PC-3 (cell line): ENCODE measurements around the gene DMD. TPM values are rescaled to one million over a fixed set of nuclear protein-coding genes. Genes with fewer than 3 reads are reported as not detected.

Source experiments
- ATAC-seq: fragments of 200-7000 bp; cut with Tn5 transposase; 2 replicates; pipeline ENCODE4 v1.9.1; 2020; ENCODE audit warnings: mild to moderate bottlenecking, moderate library complexity
- BruUV-seq: library from RNA; stranded (reverse); fragments of 400-500 nt; replicated peaks from 2 replicates; lab custom pipeline; 2021; lab: Mats Ljungman, UMichigan
- CTCF ChIA-PET: fragments of 300-600 bp; sonication (Branson Sonifier 250); formaldehyde crosslinking; loops from one replicate; lab custom pipeline; 2022; ENCODE audit warnings: antibody characterized with exemption; lab: Charles Lee
- POLR2A ChIA-PET: fragments of 300-600 bp; sonication (Branson Sonifier 250); formaldehyde crosslinking; loops from one replicate; lab custom pipeline; 2022; ENCODE audit warnings: antibody characterized with exemption; ENCODE audit not compliant: unreplicated experiment; lab: Charles Lee
- DNase-seq: peaks from one replicate; pipeline ENCODE4 v3.0.0-alpha.2; 2015
- H2AFZ ChIP-seq: fragments of 300-600 bp; sonication (generic); 2 replicates; pipeline ENCODE4 v1.6.0; 2016; ENCODE audit warnings: antibody characterized with exemption, low read length
- H3F3A ChIP-seq: fragments of 300-600 bp; sonication (generic); one replicate; pipeline ENCODE4 v1.6.0; 2017; ENCODE audit warnings: antibody characterized with exemption, low read length, control low read depth, mild to moderate bottlenecking; ENCODE audit not compliant: unreplicated experiment
- H3K27ac ChIP-seq: fragments of 300-600 bp; sonication (generic); 2 replicates; pipeline ENCODE4 v1.5.1; 2016; ENCODE audit warnings: mild to moderate bottlenecking, low read length
- H3K27me3 ChIP-seq: fragments of 300-600 bp; sonication (generic); 2 replicates; pipeline ENCODE4 v1.6.1; 2016; ENCODE audit warnings: low read length, mixed read lengths
- H3K36me3 ChIP-seq: fragments of 300-600 bp; sonication (generic); 2 replicates; pipeline ENCODE4 v1.6.1; 2016; ENCODE audit warnings: low read depth, mixed run types, low read length, mixed read lengths
- H3K4me1 ChIP-seq: fragments of 300-600 bp; sonication (generic); 2 replicates; pipeline ENCODE4 v1.5.1; 2016; ENCODE audit warnings: low read length; ENCODE audit not compliant: insufficient read depth
- H3K4me2 ChIP-seq: fragments of 300-600 bp; sonication (generic); 2 replicates; pipeline ENCODE4 v1.6.0; 2016; ENCODE audit warnings: low read length
- H3K4me3 ChIP-seq: fragments of 300-600 bp; sonication (generic); 2 replicates; pipeline ENCODE4 v1.5.1; 2016; ENCODE audit warnings: mild to moderate bottlenecking, low read length, mixed read lengths
- H3K79me2 ChIP-seq: fragments of 300-600 bp; sonication (generic); 2 replicates; pipeline ENCODE4 v1.6.1; 2017; ENCODE audit warnings: low read length, mixed read lengths
- H3K9ac ChIP-seq: fragments of 300-600 bp; sonication (generic); 2 replicates; pipeline ENCODE4 v1.6.0; 2016; ENCODE audit warnings: mild to moderate bottlenecking, low read length
- H3K9me2 ChIP-seq: fragments of 300-600 bp; sonication (generic); replicated peaks from 2 replicates; pipeline ENCODE4 v1.6.1; 2016; ENCODE audit warnings: mixed run types, low read length, mixed read lengths
- H3K9me3 ChIP-seq: fragments of 300-600 bp; sonication (generic); 2 replicates; pipeline ENCODE4 v1.6.1; 2016; ENCODE audit warnings: low read length, mixed read lengths
- H4K20me1 ChIP-seq: fragments of 300-600 bp; sonication (generic); 2 replicates; pipeline ENCODE4 v1.6.1; 2016; ENCODE audit warnings: low read length, mixed read lengths
- EZH2 ChIP-seq: fragments of 300-600 bp; sonication (generic); IDR thresholded peaks from one replicate; pipeline ENCODE4 v1.6.1; 2017; ENCODE audit warnings: antibody characterized with exemption, mild to moderate bottlenecking, low read length; ENCODE audit not compliant: unreplicated experiment
- EZH2phosphoT487 ChIP-seq: fragments of 300-600 bp; sonication (generic); IDR thresholded peaks from 2 replicates; pipeline ENCODE4 v1.6.1; 2018; ENCODE audit warnings: mild to moderate bottlenecking, antibody characterized with exemption, low read length, borderline replicate concordance
- intact Hi-C: fragments of 100-400 bp; cut with micrococcal nuclease; formaldehyde crosslinking; loops from 2 replicates; pipeline ENCODE4 v1.9.0; 2023
- total RNA-seq: library from RNA; depleted of rRNA; stranded (reverse); fragments of >200 nt; gene quantifications from 2 replicates; pipeline ENCODE4 v1.2.3, GENCODE V29; 2014
- TF ChIP-seq, protein P1 (sequence below): fragments of 300-600 bp; sonication (generic); conservative IDR thresholded peaks from 2 replicates; pipeline ENCODE4 v1.5.1; 2017; ENCODE audit warnings: antibody characterized with exemption, low read depth, mild to moderate bottlenecking, low read length

Gene DMD
- total RNA-seq, 1 experiment from 2014 or later: not detected

DNA sequence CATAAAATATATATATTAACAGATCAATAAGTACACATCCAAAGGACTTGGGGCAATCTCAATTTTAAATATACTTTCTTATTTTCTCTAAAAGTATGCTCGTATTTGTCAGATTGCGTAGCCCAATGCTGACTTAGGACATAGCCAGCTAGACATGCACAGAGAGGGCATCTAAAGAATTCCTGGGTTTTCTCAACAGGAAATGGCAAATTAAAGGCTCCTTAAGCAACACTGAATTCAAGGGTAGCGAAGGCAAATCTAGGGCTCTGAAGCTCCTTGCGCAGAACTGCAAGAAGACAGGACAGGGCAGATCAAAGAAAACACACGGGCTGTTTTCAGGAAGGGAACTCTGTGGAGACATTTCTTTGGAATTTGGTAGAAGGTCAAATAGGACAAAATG lies 2044.9 kb downstream of the DMD start:
- Histone ChIP-seq H3K79me2 (no peaks in the 10 kb centered on the region), H3F3A (no peaks in the 10 kb centered on the region), H3K27ac (no peak overlapping the region), H3K27me3 (no peaks in the 10 kb centered on the region), H3K9me3 (no peaks in the 10 kb centered on the region), H3K4me1 (no peaks in the 10 kb centered on the region), H3K9ac (no peak overlapping the region), H3K36me3 (no peaks in the 10 kb centered on the region), H3K4me3 (no peak overlapping the region), H2AFZ (no peak overlapping the region), H4K20me1 (no peaks in the 10 kb centered on the region), H3K9me2 (no peaks in the 10 kb centered on the region), H3K4me2 (no peak overlapping the region)
- POLR2A ChIA-PET: no interaction called here
- DNase-seq: no peak
- TF ChIP-seq, protein P1, sequence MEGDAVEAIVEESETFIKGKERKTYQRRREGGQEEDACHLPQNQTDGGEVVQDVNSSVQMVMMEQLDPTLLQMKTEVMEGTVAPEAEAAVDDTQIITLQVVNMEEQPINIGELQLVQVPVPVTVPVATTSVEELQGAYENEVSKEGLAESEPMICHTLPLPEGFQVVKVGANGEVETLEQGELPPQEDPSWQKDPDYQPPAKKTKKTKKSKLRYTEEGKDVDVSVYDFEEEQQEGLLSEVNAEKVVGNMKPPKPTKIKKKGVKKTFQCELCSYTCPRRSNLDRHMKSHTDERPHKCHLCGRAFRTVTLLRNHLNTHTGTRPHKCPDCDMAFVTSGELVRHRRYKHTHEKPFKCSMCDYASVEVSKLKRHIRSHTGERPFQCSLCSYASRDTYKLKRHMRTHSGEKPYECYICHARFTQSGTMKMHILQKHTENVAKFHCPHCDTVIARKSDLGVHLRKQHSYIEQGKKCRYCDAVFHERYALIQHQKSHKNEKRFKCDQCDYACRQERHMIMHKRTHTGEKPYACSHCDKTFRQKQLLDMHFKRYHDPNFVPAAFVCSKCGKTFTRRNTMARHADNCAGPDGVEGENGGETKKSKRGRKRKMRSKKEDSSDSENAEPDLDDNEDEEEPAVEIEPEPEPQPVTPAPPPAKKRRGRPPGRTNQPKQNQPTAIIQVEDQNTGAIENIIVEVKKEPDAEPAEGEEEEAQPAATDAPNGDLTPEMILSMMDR: no peak
- no peak for TF ChIP-seq EZH2phosphoT487
- no peak for TF ChIP-seq EZH2
- BruUV-seq: no TSS peak
- no peak for ATAC-seq
- intact Hi-C loops: no loop called here
- CTCF ChIA-PET: no interaction called here

DNA sequence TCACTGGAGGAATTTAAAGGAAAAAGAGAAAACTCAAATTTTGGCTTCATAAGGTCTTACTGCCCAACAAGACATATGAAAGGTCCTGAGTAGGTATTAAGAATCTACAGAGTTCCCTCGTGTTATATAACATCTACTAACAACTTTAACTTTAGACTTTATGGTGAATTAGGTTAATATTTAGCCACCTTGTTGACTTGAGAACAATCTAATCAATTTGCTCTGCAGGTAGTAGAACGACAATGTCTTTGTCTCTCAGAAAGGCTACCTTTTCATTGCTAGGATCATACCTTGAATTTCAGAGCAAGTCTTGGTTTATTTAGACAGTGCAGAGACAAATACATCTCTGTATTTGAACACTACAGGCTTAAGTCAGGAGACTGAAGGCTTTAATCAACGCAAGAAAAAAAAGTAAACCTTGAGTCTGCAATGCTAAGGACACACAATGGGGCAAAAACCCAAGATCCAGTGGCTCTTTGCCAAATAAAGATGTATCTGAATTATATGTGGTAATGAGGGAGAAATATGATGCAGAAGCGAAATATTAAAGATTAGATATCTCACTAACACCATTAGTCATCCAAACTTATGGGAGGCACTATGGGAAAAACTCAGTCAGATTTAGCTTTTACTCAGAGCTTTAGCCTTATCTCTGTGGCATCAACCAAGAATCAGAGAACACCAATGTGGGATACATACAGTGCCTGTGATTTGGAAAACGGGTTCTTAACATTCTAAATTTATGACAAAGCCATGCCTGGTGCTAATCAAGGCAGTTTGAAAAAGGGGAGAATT lies 2045.9 kb downstream of the DMD start:
- no peak overlapping the region for H3K9ac ChIP-seq
- H3F3A ChIP-seq: no peaks in the 10 kb centered on the region
- H3K4me2 ChIP-seq: no peak overlapping the region
- H3K36me3 ChIP-seq: no peaks in the 10 kb centered on the region
- BruUV-seq: no TSS peak
- H3K27me3 ChIP-seq: no peaks in the 10 kb centered on the region
- TF ChIP-seq EZH2phosphoT487: no peak
- TF ChIP-seq, protein P1: no peak
- no peak for TF ChIP-seq EZH2
- ChIA-PET CTCF (no interaction called here), POLR2A (no interaction called here)
- ATAC-seq: no peak
- no peaks in the 10 kb centered on the region for H3K9me2 ChIP-seq
- H3K27ac ChIP-seq: no peak overlapping the region
- H3K4me3 ChIP-seq: no peak overlapping the region
- H2AFZ ChIP-seq: no peak overlapping the region
- H3K4me1 ChIP-seq: no peaks in the 10 kb centered on the region
- DNase-seq: no peak
- H4K20me1 ChIP-seq: no peaks in the 10 kb centered on the region
- H3K79me2 ChIP-seq: no peaks in the 10 kb centered on the region
- intact Hi-C loops: no loop called here
- no peaks in the 10 kb centered on the region for H3K9me3 ChIP-seq

DNA sequence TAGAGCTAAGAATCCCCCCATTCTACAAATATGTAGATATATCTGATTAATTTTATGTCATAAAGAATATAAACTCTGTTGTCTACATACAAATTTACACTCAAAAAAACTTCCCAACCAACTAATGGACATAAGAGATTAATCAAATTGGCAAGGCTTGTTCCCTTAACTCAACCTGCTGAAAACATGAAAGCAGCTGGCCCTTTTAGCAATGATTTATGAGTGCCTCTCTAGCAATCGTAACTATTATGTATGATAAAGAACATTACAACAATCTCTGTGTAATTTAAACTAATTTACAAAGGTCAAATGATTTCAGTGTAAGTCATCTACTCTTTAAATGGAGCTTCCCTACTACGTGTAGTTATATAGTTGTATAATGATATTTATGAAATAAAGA lies 2056.4 kb downstream of the DMD start:
- Histone ChIP-seq H2AFZ (no peak overlapping the region), H3K79me2 (no peaks in the 10 kb centered on the region), H3K9me3 (no peaks in the 10 kb centered on the region), H3K9me2 (no peaks in the 10 kb centered on the region), H3K4me2 (no peak overlapping the region), H3K9ac (no peak overlapping the region), H3F3A (no peaks in the 10 kb centered on the region), H3K27me3 (no peaks in the 10 kb centered on the region), H3K36me3 (no peaks in the 10 kb centered on the region), H4K20me1 (no peaks in the 10 kb centered on the region), H3K4me3 (no peak overlapping the region), H3K27ac (no peak overlapping the region), H3K4me1 (no peaks in the 10 kb centered on the region)
- POLR2A ChIA-PET: no interaction called here
- DNase-seq (no peak), ATAC-seq (no peak)
- CTCF ChIA-PET: no interaction called here
- no TSS peak for BruUV-seq
- TF ChIP-seq EZH2phosphoT487 (no peak), EZH2 (no peak)
- TF ChIP-seq, protein P1: no peak
- intact Hi-C loops: no loop called here
